GM21717 (cell line): ENCODE results near the gene TBC1D32.
A peak's percentile ranks its signal among the peaks of the same experiment; 100 is the strongest.
"Not testable (repeated sequence)": the region's sequence is repeated elsewhere in the genome, so short reads cannot be mapped to it uniquely, and the experiment has no call there.

Experiments
- ATAC-seq: cut with Tn5 transposase; IDR thresholded peaks from one replicate; pipeline ENCODE4 v1.9.1; 2021; ENCODE audit warnings: mild to moderate bottlenecking, moderate library complexity; ENCODE audit not compliant: unreplicated experiment

The TBC1D32 gene

DNA sequence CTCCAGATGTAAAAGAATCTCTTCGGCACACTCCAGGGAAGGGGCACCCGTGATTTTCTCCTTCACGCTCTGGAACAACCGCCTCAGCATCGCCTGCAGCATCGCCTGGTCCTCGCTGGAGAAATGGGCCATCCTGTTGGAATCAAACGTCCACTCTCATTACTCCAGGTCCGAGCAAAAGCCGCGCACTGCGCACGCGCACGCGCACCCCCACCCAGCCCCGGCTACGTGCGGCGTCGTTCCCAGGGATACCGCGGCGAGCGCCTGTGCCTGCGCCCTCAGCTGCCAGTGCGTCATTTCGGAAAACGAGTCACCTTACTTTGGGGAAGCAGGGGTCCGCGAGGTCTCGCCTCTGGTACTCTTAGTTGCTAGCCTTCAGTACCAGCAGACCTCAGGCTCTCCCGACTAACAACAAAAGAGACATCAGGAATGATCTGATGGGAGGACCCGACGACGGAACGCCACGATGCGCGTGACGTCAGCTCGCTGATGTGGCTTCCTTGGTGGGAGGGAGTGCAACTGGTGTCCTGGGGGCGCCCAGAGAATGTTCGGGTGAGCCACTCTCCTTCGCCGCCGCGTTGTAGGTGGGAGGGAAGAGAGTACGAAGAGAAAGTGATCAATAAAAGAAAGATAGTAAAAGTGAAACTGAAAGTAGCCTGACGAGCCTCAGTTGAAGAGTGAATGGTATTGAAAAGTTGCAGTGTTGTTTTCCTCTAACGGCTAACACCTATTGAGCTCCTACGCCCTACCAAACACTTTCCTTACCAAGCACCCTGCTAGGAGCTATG is at the start of gene TBC1D32:
TSS of gene TBC1D32 (minus strand) at position 182 of the 788 bp plus-strand sequence. CDS start at position 132, 50 bp downstream.
- ATAC-seq: peak; percentile 94

GRCh38 chr6:121383478-121383877 is 49.2 kb upstream of the TBC1D32 start:
- no peak for ATAC-seq

GRCh38 chr6:121382467-121383121 is 48.3 kb upstream of the TBC1D32 start:
- ATAC-seq: no peak

- ATAC-seq: no peak
Measured at GRCh38 chr6:121376411-121376810, 42.1 kb upstream of the TBC1D32 start.

DNA sequence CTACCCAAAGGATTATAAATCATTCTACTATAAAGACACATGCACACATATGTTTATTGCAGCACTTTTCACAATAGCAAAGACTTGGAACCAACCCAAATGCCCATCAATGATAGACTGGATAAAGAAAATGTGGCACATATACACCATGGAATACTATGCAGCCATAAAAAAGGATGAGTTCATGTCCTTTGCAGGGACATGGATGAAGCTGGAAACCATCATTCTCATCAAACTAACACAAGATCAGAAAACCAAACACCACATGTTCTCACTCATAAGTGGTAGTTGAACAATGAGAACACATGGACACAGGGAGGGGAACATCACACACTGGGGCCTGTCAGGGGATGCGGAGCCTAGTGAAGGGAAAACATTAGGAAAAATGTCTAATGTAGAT is 39.9 kb upstream of the TBC1D32 start:
- ATAC-seq: not testable (repeated sequence)

- no peak for ATAC-seq
Measured at GRCh38 chr6:121365536-121366521, 31.5 kb upstream of the TBC1D32 start.

- ATAC-seq: no peak
Measured at GRCh38 chr6:121356575-121356974, 22.3 kb upstream of the TBC1D32 start.

- no peak for ATAC-seq
Measured at GRCh38 chr6:121354764-121355163, 20.5 kb upstream of the TBC1D32 start.

GRCh38 chr6:121352941-121353340 is 18.7 kb upstream of the TBC1D32 start:
- ATAC-seq: no peak

DNA sequence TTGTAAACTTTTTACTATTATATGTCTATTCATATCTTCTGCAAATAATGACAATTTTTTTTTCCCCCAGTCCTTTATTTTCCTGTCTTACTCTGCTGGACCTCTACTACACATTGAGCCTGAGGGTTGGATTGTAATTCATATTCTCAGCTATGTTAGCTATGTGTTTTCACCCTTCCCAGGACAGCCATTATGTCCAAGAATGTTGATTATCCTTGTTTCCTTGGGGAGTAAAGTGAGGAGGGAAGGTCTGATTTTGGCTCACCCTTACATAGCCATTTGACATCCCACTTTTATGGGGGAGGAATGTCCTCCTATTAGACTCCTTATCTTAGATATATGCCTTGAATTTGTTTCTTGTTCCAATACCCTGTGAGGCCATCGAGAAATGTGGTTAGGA is 17.6 kb upstream of the TBC1D32 start:
- no peak for ATAC-seq

DNA sequence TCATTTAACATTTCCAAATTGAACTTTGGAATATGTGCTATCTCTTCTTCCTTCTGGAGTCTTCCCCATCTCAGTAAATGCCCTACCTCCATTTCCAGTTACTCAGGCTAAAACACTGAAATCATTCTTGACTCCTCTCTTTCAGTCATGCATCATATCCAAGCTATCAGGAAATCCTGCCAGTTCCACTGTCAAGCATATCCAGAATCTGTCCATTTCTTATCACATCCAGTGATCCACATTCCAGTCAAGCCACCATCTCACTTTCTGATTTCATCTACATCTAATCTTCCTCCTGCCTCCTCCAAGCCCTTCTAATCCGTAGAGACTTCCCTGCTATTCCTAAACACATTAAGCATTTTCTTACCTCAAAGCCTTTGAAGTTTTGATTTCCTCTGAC is 15.3 kb upstream of the TBC1D32 start:
- ATAC-seq: no peak

DNA sequence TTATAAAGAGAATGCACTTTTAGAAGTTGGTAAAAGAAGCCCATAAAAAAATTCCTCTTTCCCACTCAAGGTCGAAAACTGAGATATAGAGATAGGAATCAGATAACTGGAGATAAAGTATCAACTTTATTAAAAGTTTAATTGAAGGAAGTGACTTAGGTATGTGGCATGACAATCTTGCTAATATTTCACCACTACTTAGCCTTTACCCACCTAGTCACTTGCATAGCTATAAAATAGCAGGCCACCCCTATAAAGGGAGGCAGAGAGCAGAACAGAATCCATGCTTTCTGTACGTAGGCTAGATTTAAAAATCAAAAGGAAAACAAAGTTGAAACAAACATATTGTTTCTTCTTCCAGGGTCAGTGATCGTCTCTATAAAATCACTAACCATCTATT is 13.2 kb upstream of the TBC1D32 start:
- no peak for ATAC-seq

DNA sequence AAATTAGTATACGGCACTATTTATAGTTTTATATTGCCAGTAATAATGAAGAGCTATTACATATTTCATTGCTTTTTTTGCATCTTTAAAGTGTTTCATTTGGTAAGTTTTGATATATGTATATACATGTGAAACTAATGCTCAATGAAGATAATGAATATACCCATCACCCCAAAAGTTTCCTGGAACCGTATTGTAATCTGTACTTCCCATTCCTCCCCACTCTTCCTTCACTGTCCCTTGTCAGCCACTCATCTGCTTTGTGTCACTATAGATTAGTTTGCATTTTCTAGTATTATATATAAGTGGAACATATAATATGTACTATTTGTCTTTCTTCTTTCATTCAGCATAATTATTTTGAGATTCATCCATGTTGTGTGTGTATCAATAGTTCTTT is 10.3 kb upstream of the TBC1D32 start:
- ATAC-seq: no peak

GRCh38 chr6:121339639-121340226 is 5.5 kb upstream of the TBC1D32 start:
- no peak for ATAC-seq

- ATAC-seq: no peak
Measured at GRCh38 chr6:121338956-121339355, 4.7 kb upstream of the TBC1D32 start.

DNA sequence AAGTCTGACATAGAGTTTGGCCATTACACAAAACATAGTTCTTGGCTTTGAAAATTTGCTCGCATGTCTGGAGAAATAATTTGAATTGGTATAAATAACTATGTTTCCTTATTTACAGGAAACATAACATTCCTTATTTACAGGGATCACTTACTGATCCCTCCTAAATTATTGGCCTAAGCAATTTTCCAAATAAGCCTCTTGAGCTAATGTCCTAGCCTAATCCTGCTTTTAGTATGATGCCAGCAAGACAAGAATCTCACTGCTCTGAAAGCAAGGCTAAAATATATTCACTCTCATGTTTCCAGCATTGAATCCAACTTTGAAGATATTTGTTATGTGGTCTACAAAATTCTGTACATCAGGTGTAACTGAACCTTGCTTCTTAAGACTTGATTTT is 4.1 kb upstream of the TBC1D32 start:
- no peak for ATAC-seq

DNA sequence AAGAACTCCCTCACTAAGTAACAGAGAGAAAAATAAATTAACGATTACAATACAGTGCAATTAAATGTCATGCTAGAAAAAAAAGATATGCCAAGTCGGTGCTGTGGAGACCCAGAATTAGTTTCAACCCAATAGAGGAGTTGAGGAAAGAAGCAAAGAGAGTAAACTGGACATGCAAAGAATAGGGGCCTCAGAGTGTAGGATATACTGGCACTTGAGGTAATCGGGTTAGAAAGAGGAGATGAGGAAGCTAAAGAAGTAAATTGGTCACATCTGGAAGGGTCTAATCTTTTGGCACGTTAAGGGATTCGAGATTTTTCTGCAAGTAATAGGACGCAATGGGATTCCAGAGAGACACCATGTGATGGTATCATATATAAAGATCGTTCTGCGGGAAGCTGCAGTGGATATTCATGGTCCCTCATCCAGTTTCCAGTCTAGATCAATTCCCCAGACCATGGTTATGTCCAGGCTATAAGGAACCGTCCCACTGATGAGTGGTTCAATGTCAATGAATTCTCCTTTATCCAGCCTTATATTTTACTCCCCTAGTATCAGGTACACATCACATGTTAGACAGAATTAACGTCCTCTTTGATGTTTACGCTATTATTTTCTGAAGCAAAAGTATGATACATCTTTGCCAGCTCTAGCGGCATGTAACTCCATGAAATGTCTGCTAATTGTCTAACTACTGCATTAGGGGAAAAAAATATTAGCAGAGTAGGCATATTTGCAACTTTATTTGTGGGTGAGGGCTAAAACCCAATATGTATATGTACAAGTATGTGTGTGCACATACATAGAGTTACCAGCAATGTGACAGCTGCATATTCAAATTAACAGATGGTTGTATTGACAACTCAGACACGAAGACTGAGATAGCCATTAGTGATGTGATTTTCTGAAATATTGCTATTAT is 1.1 kb upstream of the TBC1D32 start:
- no peak for ATAC-seq

DNA sequence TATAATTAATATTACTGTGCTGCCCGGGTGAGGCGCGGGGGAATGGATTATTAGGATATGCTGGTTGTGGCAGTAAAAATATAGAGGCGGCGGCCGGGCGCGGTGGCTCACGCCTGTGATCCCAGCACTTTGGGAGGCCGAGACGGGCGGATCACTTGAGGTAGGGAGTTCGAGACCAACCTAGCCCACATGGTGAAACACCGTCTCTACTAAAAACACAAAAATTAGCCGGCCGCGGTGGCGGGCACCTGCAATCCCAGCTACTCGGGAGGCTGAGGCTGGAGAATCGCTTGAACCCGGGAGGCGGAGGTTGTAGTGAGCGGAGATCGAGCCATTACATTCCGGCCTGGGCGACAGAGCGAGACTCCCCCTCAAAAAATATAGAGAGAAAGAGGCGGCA is 586 bp downstream of the TBC1D32 start:
- ATAC-seq: not testable (repeated sequence)

DNA sequence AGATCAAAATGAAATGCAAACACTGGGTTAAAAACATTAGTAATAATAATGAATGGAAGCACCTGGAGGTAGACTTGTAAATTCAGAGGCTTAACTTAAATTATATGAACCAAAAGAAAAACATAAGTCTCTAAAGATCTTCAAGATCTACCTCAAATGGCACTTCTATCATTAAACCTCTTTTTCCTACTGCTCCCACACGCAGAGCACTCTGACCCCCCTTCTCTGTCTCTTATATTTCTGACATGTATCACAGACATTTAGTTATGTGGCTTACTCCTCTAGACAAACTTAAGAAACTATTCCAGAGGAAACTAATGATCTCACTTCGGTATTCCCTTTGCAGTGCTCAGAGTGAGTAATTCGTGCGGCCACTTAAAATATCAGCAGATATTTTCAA is 1.1 kb downstream of the TBC1D32 start:
- ATAC-seq: no peak

DNA sequence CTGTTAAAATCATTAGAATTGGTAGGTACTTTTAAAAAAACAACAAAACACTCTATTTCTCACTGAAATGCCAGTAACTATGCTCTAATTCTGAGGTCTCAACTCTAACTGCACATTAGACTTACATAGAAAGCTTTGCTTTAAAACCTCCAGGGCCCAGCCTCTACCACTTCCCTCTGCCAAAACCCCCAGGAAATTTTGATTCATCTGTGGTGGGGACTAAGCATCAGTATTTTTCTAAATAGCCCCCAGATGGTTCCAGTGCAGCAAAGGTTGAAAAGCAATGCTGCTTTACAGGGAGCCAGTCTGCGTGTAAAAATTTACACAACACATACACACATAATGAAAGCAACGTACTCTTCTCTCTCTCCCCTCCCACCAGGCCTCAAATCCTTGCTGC is 3.8 kb downstream of the TBC1D32 start:
- no peak for ATAC-seq
